GM19099 (cell line): Measurements from ENCODE around the gene ANKRD13D.

ENCODE experiments used
- POLR2A ChIP-seq: IDR thresholded peaks from 3 replicates; pipeline ENCODE4 v1.6.1; 2011; ENCODE audit warnings: low read depth; ENCODE audit not compliant: insufficient read length; ENCODE audit errors: extremely low read depth

ANKRD13D gene

DNA sequence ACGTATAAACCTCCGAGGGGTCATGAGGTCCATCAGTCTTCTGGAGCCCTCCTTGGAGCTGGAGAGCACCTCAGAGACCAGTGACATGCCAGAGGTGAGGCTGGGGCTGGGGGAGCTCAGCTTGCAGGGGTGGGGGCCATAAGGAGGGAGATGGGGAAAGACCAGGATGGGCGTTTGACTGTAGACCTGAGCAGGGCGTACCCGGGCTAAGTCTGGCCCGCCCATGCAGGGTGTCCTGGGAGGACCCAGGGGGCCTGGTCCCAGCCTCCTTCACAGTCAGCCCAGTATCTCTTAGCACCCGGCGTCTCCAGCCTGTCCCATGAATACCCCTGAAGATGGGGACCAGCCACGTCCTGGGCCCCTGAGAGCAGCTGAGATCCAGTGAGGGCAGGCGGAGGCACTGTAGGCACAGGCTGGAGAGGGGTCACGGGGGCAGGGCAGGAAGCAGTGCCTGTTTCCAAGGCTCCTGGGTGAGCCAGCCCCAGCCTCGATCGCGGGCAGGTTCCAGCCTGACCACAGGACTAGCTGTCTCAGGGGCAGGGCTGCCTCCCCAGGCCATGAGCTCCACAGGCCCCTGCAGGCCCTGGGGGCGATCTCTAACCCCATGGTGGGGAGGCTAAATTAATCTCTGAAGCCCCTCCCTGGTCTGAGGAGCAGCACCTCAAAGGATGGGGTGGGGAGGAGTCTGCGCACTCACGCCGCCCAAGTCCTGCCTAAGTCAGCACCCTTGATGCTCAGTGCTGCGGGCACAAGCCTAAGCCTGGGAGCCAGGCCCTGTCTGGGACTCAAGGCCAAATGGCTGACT is 21.3 kb downstream of the ANKRD13D start:
- no peak for TF ChIP-seq POLR2A

- no peak for TF ChIP-seq POLR2A
These were observed 22.0 kb downstream of the ANKRD13D start for GRCh38 chr11:67311051-67311555.

DNA sequence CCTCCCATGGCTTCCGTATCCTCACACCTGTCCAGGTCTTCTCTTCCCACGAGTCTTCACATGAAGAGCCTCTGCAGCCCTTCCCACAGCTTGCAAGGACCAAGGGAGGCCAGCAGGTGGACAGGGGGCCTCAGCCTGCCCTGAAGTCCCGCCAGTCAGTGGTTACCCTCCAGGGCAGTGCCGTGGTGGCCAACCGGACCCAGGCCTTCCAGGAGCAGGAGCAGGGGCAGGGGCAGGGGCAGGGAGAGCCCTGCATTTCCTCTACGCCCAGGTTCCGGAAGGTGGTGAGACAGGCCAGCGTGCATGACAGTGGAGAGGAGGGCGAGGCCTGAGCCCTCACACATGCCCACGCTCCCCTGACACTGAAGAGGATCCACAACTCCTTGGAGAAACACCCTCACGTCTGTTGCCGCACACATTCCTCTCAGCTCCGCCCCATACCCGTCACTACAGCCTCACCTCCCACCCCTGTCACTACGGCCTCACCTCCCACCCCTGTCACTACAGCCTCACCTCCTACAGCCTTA is 22.5 kb downstream of the ANKRD13D start:
- TF ChIP-seq POLR2A = no peak

GRCh38 chr11:67312187-67313021 is 23.3 kb downstream of the ANKRD13D start:
- no peak for TF ChIP-seq POLR2A

DNA sequence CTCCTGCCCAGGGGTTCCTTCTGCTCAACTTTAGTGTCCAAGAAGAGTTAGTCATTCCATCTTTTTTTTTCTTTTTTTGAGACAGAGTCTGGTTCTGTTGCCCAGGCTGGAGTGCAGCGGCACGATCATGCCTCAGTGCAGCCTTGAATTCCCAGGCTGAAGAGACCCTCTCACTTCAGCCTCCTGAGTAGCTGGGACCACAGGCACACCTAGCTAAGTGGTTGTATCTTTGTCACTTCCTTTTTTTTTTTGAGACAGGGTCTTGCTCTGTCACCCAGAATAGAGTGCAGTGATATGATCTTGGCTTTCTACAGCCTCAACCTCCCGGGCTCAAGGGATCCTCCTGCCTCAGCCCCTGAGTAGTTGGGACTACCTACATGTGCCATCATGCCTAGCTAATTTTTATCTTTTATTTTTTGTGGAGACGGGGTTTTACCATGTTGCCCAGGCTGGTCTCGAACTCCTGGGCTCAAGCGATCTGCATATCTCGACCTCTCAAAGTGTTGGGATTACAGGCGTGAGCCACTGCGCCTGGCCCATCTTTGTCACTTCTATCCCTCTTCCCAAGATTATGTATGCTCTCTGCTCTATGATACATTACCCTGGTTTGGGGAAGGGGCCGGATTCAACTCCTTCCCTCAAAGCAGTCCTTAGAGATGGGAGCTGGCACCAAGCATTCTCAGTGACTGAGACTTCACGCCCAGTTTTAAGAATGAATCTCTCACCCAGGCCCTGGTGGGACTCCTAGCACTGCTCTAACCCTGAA is 24.2 kb downstream of the ANKRD13D start:
- TF ChIP-seq POLR2A = no peak

DNA sequence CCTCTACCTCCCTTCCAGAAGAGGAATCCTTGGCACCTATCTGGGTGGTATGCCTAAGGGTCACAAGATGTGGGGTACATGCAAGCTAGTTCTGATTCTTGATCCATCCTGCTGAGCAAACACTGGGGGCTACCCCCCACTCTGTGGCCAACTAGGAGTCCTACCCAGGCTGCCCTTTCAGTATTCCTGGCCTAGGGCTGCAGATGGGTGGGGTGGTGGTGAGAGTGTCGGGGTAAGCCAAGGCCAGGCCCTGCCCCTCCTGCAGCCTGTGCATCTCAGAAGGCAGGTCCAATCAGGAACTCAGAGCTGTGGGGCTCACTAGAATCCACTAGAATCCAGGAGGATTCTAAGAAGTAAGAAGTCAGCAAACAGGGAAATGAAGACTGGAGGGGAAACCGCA is 25.1 kb downstream of the ANKRD13D start:
- TF ChIP-seq POLR2A = no peak

- no peak for TF ChIP-seq POLR2A
These were observed 26.3 kb downstream of the ANKRD13D start for GRCh38 chr11:67315325-67315909.

- no peak for TF ChIP-seq POLR2A
These were observed 27.7 kb downstream of the ANKRD13D start for GRCh38 chr11:67316882-67317204.

- peak; percentile 46 for TF ChIP-seq POLR2A
These were observed 28.2 kb downstream of the ANKRD13D start for GRCh38 chr11:67317205-67317887.

DNA sequence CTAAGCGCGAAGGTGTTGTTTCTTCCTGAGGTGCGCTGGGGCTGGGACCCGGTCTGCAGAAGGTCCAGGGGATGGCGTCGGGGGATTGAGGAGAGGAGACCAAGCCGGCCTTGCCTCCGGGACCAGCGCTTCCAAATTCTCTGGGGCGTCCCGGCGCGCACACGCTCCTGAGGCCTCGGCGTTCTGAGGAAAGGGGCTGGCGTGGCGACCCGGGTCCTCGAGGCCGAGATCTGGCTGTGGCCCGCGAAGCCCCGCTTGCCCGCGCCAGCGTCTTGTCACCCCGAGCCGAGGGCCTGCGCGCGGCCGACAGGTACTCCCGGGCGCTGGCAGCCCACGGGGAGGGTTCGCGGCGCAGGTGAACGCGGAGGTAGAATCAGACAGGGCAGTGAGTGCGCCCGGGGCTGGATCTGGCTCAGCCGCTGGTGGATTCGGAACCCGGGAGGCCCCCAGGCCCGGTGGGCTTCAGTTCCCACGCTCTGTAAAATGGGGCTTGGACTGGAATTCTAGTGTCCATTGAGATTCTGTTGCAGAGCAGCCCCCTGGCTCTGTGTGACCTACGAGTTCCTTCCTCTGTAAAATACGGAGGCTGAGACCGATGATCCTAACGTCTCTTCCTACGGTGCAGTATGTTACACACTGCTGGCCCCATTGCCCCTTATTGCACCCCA is 28.9 kb downstream of the ANKRD13D start:
- no peak for TF ChIP-seq POLR2A

GRCh38 chr11:67320011-67320410 is 30.9 kb downstream of the ANKRD13D start:
- no peak for TF ChIP-seq POLR2A

DNA sequence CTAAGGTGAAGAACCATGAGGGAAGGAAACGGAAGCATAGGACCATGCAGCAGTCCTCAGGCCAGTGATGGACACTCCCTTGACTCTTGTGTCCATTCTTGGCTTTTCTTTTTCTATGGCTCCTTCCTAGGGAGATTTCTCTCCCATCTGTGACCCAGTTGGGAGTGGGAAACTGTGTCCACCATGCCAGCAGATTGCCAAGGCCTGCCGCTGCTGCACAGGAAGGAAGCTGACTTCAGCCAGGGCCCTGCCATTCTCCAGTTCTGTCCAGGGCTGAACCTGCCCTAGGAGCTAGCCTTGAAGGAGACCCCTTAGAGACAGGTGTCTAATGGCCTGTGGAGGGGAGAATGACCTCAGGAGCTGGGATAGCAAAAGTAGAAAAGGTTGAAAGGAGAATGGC is 31.6 kb downstream of the ANKRD13D start:
- TF ChIP-seq POLR2A = no peak

- TF ChIP-seq POLR2A = no peak
These were observed 32.3 kb downstream of the ANKRD13D start for GRCh38 chr11:67321313-67321871.
